ENCODE data around the gene RAB3IL1.
A peak's percentile ranks its signal among the peaks of the same experiment; 100 is the strongest.

Gene RAB3IL1

DNA sequence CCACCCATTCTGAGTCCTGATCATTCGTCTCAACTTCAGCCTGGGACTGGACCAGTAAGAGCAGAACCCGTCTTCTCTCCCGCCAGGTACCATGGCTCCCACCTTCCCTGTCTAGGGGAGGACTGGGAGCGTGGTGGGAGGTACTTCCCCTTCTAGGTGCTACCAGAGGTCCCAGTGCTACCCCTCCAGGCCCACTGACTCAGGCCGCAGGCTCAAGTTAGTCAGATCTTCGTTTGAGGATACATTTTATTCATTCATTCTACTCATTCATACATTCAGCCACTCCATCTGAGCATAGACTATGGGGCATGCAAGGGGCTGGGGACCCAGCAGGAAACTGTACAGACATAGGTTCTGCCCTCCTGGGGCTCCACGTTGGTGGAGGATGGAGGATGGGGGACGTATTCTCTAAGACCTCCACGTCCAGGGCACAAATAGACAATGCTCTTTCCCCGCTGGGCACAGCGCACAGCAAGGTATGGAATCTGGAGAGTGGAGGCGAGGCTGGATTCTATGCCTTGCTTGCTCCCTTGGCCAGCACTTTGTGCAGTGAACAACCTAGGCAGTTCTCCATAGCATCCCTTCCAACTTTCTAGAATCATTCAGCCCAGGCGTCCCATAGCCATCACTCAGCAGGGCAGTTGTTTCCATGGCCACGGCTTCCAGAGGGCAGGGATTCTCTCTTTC lies 1.0 kb upstream of the RAB3IL1 start:
- H3K4me1 ChIP-seq (ENCODE audit: control insufficient read depth, insufficient read depth, low read length) = peaks cover 26% of the 10 kb centered on the region
- H3K27me3 ChIP-seq (ENCODE audit: control insufficient read depth, insufficient read depth, low read length) = peaks cover 31% of the 10 kb centered on the region
- H3K9me3 ChIP-seq (ENCODE audit: control insufficient read depth, insufficient read depth, low read depth, low read length) = no peaks in the 10 kb centered on the region
- H3K27ac ChIP-seq (ENCODE audit: low read depth, low read length) = no peak overlapping the region
- H3K9ac ChIP-seq (ENCODE audit: low read length) = no peak overlapping the region
- no peaks in the 10 kb centered on the region for H3K36me3 ChIP-seq (ENCODE audit: control insufficient read depth, insufficient read depth, low read length)
- H3K4me3 ChIP-seq (ENCODE audit: low read depth, low read length) = peak overlapping the region; percentile 65; the same call in 1 of the 2 replicates

DNA sequence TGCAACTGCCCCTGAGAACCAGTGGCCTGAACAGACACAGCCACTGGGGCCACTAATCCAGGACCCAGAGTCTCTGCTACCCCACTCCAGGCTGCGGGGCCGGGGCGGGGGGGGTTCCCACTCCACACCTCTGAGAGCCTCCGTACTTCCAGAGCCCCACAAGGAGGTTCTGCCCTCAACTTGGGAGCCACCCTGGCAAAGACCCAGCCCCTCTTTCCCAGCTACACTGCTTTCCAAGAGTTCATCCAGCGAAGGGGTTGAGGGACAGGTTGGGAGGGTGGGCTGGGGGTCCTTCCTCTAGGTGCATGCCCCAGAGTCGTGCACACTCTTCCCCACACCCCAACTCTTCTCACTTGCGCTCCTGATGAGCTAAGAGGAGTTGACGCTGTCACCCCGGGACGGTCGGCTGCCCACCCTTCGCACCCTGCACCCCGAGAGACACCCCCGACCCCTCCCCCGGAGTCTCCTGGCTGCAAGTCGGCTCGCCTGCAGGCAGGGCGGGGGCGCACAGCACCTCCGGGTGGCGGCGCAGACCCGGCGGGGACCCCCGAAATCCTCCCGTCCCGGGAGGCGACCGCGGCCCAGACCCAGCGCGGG lies 531 bp downstream of the RAB3IL1 start:
- H3K9ac ChIP-seq (ENCODE audit: low read length) = no peak overlapping the region
- no peak overlapping the region for H3K27ac ChIP-seq (ENCODE audit: low read depth, low read length)
- H3K4me3 ChIP-seq (ENCODE audit: low read depth, low read length) = peak overlapping the region; percentile 65
- H3K36me3 ChIP-seq (ENCODE audit: control insufficient read depth, insufficient read depth, low read length) = no peaks in the 10 kb centered on the region
- peaks cover 23% of the 10 kb centered on the region for H3K4me1 ChIP-seq (ENCODE audit: control insufficient read depth, insufficient read depth, low read length)
- no peaks in the 10 kb centered on the region for H3K9me3 ChIP-seq (ENCODE audit: control insufficient read depth, insufficient read depth, low read depth, low read length)
- H3K27me3 ChIP-seq (ENCODE audit: control insufficient read depth, insufficient read depth, low read length) = peaks cover 31% of the 10 kb centered on the region

DNA sequence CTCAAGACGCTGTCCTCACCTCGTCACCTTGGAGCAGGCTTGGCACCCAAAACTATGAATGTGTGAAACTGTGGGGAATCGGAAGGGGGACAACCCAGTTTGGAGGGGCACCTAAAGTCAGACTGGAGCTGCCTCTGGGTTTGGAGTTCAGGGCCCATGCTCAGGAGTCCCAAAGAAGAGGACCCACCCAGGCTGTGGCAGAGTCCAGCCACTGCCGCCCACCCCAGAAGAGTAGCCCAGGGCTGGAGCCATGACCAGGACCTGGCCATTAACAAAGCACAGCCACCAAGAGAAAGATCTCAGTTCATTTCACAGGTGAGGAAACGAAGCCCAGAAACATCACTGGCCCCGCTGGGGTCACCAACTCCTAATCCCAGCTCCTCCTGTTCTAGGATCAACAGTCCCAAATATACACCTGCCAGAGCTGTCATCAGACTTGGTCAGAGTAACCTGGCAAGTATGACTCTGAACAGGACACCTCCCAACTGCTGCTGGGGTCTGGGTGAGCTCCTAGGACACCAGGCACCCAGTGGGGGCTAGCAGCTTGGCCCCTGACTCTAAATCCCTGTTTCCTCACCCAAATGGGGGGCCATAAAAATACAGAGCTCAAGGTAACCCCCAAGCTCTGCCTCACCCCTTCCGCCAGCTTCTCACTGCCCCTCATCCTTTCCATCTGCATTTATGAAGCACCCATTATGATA lies 2.7 kb downstream of the RAB3IL1 start:
- Histone ChIP-seq H3K36me3 (ENCODE audit: control insufficient read depth, insufficient read depth, low read length) (no peaks in the 10 kb centered on the region), H3K27me3 (ENCODE audit: control insufficient read depth, insufficient read depth, low read length) (peaks cover 31% of the 10 kb centered on the region), H3K4me1 (ENCODE audit: control insufficient read depth, insufficient read depth, low read length) (peaks cover 17% of the 10 kb centered on the region), H3K4me3 (ENCODE audit: low read depth, low read length) (no peak overlapping the region), H3K27ac (ENCODE audit: low read depth, low read length) (no peak overlapping the region), H3K9me3 (ENCODE audit: control insufficient read depth, insufficient read depth, low read depth, low read length) (no peaks in the 10 kb centered on the region), H3K9ac (ENCODE audit: low read length) (no peak overlapping the region)

DNA sequence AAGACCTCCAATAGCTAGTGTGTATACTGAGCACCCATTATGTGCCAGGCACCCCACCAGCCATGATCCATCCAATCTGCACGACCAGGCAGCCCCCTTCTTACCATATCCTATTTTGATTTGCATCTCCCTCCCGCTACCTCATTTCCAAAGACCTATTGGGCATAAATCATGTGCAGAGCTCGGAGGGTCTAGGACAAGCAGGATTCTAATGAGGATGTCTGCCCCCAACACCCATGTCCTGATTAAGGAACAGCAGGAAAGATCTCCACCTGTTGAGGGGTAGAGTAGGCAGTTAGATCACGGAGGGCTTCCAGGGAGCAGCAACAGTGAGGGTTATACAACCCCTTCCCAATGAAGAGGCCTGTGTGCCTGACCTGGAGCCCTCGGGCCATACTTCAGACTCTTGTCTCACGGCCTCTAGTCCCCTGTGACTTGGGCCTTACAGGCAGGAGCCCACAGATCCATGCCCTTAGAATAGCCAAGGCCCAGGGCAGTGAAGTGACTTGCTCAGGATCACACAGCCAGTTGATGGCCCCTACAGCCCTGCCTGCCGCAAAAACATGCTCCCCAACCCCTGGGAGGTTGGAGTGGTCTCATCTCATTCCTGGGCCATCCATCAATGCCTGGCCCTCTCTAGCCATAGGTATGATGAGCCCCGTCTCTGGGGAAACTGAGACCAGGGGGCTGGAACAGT lies 3.5 kb downstream of the RAB3IL1 start:
- Histone ChIP-seq H3K9ac (ENCODE audit: low read length) (no peak overlapping the region), H3K4me3 (ENCODE audit: low read depth, low read length) (no peak overlapping the region), H3K4me1 (ENCODE audit: control insufficient read depth, insufficient read depth, low read length) (peaks cover 22% of the 10 kb centered on the region), H3K27me3 (ENCODE audit: control insufficient read depth, insufficient read depth, low read length) (peaks cover 24% of the 10 kb centered on the region), H3K36me3 (ENCODE audit: control insufficient read depth, insufficient read depth, low read length) (no peaks in the 10 kb centered on the region), H3K27ac (ENCODE audit: low read depth, low read length) (no peak overlapping the region), H3K9me3 (ENCODE audit: control insufficient read depth, insufficient read depth, low read depth, low read length) (no peaks in the 10 kb centered on the region)

DNA sequence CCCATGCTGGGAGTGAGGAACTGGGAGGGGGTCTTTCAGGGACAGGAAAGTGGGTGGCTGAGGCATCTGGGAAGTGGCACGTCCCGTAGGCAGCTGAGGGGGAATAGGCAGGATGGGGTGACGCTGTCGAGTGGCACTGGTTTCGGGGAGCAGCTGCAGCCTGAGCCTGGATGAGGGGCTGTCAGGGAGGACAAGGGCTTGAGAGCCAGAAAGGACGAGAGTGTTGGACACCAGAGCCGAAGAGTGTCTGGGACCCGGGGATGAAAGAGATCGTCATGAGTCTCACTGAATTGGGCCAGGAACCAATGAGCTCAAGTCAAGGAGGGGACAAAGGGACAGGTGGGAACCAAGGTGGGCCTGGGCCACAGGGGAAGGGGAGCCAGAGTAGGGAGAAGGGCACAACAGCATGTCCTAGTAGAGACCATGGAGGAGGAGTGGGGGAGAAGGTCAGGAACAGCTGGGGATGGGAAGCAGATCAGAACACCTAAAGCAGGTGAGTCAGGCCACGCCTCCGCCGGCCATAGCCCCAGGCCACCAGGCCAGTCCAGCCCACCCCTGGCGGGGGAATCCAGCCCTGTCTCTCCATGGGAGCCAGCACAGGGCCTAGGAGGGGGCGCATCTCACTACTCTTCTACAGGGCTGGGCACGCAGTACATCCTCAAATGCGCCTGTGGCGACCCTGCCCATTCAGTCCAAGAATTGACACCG lies 4.2 kb downstream of the RAB3IL1 start:
- H3K4me3 ChIP-seq (ENCODE audit: low read depth, low read length) = no peak overlapping the region
- H3K4me1 ChIP-seq (ENCODE audit: control insufficient read depth, insufficient read depth, low read length) = peaks cover 26% of the 10 kb centered on the region
- H3K9me3 ChIP-seq (ENCODE audit: control insufficient read depth, insufficient read depth, low read depth, low read length) = no peaks in the 10 kb centered on the region

DNA sequence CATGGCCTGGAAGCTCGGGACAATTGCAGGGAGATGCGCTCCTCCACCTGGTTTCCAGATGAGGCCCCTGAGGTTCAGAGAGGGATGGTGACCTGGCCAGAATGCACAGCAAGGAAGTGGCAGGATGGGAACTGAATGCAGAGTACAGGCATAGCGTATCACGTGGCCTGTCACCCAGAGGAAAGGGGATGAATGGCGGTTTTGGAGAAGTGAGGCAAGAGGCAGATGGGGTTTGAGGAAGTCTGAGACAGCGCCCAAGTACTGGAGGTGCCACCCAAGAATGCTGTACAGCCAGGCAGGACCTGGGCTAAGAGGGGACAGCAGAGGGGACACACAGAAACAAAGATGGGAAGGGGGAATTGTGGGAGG lies 4.9 kb downstream of the RAB3IL1 start:
- no peaks in the 10 kb centered on the region for H3K9me3 ChIP-seq (ENCODE audit: control insufficient read depth, insufficient read depth, low read depth, low read length)
- H3K9ac ChIP-seq (ENCODE audit: low read length) = no peak overlapping the region
- peaks cover 21% of the 10 kb centered on the region for H3K4me1 ChIP-seq (ENCODE audit: control insufficient read depth, insufficient read depth, low read length)
- H3K36me3 ChIP-seq (ENCODE audit: control insufficient read depth, insufficient read depth, low read length) = no peaks in the 10 kb centered on the region
- H3K27me3 ChIP-seq (ENCODE audit: control insufficient read depth, insufficient read depth, low read length) = peaks cover 11% of the 10 kb centered on the region
- H3K4me3 ChIP-seq (ENCODE audit: low read depth, low read length) = no peak overlapping the region
- no peak overlapping the region for H3K27ac ChIP-seq (ENCODE audit: low read depth, low read length)

More for the DNA sequence above, 4.2 kb downstream of the RAB3IL1 start:
- Histone ChIP-seq H3K27ac (ENCODE audit: low read depth, low read length) (no peak overlapping the region), H3K9ac (ENCODE audit: low read length) (no peak overlapping the region), H3K27me3 (ENCODE audit: control insufficient read depth, insufficient read depth, low read length) (peaks cover 17% of the 10 kb centered on the region), H3K36me3 (ENCODE audit: control insufficient read depth, insufficient read depth, low read length) (no peaks in the 10 kb centered on the region)

DNA sequence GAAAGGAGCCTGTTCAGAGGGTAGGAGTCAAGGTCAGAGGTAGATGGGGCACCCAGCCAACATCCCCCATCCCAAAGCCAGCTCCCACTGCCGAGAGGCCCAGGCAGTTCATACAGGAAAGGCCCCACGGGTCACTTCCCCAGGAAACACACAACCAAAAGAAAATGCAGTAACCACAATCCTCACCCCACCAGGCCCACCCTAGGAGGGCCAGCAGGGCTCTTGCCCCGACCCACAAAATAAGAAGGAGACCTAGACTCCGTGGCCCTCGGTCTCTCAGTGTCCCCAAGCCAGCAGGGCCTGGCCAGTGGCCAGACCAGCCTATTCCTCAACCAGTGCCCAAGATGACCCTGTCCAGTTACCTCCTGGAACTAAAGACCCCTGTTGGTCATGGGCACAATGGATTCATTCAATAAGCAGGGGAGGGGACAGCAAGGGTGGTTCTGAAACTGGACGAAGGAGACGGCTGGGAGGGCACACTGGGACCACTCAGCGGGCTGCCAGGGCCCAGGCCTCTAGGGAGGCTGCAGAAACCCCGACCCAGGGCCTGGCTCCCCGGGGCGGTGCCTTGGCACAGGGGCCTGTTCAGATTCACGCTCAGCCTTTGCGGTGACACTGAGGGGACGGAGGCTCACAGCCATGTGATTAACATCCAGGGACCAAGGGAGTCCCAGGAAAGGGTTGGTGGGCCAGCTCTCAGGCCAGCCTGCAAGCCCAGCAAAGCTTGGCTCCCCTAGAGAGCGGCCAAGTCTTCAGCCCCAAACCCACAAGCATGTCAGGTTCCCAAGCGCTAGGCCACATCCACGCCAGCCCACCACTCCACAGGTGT lies 5.5 kb downstream of the RAB3IL1 start:
- Histone ChIP-seq H3K4me1 (ENCODE audit: control insufficient read depth, insufficient read depth, low read length) (peaks cover 21% of the 10 kb centered on the region), H3K27ac (ENCODE audit: low read depth, low read length) (no peak overlapping the region), H3K9me3 (ENCODE audit: control insufficient read depth, insufficient read depth, low read depth, low read length) (no peaks in the 10 kb centered on the region), H3K9ac (ENCODE audit: low read length) (no peak overlapping the region), H3K27me3 (ENCODE audit: control insufficient read depth, insufficient read depth, low read length) (peaks cover 8% of the 10 kb centered on the region), H3K4me3 (ENCODE audit: low read depth, low read length) (no peak overlapping the region), H3K36me3 (ENCODE audit: control insufficient read depth, insufficient read depth, low read length) (no peaks in the 10 kb centered on the region)

DNA sequence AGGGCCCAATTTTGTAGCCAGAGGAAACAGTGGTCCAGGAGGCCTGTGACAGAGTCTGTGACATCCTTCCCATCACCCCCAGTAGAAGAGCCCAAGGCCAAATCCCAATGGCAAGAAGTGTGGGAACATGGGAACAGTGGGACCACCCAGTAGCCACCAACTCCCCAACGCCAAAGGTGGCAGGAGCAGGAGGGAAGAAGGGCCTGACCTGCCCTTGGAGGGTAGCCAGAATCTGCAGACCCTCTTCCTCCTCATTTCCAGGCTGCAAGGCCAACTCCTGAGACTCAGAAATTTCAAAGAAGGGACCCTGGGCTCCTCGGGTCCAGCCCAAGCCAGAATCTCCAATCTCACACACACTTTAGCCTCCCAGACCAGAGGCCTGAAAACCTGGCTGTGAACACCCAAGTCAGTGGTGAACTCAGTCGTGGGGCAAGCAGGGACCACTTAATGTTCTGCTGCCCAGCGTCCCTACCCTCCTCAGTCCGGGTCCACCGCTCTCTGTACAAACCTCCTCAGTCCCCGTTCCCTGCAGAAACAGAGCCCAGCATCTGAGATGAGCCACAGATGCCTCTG lies 6.2 kb downstream of the RAB3IL1 start:
- no peak overlapping the region for H3K9ac ChIP-seq (ENCODE audit: low read length)
- no peak overlapping the region for H3K27ac ChIP-seq (ENCODE audit: low read depth, low read length)
- no peaks in the 10 kb centered on the region for H3K9me3 ChIP-seq (ENCODE audit: control insufficient read depth, insufficient read depth, low read depth, low read length)
- H3K4me1 ChIP-seq (ENCODE audit: control insufficient read depth, insufficient read depth, low read length) = peaks cover 15% of the 10 kb centered on the region
- no peak overlapping the region for H3K4me3 ChIP-seq (ENCODE audit: low read depth, low read length)
- peaks cover under 1% of the 10 kb centered on the region for H3K27me3 ChIP-seq (ENCODE audit: control insufficient read depth, insufficient read depth, low read length)
- H3K36me3 ChIP-seq (ENCODE audit: control insufficient read depth, insufficient read depth, low read length) = no peaks in the 10 kb centered on the region

DNA sequence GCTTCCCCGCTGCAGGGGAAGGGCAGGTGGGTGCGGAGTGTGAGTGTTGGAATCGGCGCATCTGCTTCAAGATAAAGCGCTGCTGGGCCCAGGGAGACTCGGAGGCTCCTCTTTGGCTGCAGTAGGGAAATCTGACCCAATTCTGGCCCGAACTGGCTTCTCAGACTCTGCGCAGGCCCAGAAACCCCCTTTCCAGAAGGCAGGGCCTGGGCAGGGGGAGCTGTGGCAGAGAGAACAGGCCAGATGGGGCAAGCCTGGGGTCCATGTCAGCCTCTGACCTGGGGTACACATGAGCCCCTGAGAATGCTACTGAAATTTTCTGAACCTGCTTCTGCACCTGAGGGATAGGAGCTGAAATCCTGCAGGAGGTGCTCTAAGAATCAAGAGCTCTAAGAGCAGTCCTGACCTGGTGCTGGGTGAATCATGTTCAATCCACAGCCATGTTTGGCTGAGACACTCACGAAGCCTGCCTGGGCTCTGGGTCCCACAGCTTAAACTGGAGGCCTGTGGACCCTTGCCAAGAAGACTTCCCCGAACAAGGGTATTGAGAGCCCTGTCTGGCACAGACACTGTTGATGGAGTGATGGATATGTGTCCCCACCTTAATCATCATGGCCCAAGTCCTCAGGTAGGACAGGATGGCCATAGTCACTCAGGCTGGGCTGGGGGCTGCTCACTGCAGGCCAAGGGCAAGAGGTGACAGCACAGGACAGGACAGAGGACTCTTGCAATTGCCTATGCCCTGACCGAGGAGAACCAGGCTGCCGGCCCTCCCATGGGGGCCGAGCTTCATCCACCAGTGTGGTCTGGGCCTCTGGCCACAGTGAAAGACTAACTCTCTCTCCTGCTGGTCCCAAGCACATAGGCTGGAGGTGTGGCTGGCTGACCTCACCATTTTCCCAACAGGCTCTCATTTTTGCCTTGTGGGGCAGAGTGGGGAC lies 6.9 kb downstream of the RAB3IL1 start:
- no peak overlapping the region for H3K4me3 ChIP-seq (ENCODE audit: low read depth, low read length)
- no peaks in the 10 kb centered on the region for H3K9me3 ChIP-seq (ENCODE audit: control insufficient read depth, insufficient read depth, low read depth, low read length)
- H3K27me3 ChIP-seq (ENCODE audit: control insufficient read depth, insufficient read depth, low read length) = no peaks in the 10 kb centered on the region
- H3K36me3 ChIP-seq (ENCODE audit: control insufficient read depth, insufficient read depth, low read length) = no peaks in the 10 kb centered on the region
- H3K27ac ChIP-seq (ENCODE audit: low read depth, low read length) = no peak overlapping the region
- H3K9ac ChIP-seq (ENCODE audit: low read length) = no peak overlapping the region
- peaks cover 15% of the 10 kb centered on the region for H3K4me1 ChIP-seq (ENCODE audit: control insufficient read depth, insufficient read depth, low read length)

All from HUES6 (cell line).